Adrenal gland (tissue), 5 donors: ENCODE results near the gene HOMEZ.

Experiments
- CTCF ChIP-seq, 6 experiments: fragments of 450-650 bp in 4 of 6; fragments of 200-600 bp in 2 of 6; sonication (generic) in 1 of 6; IDR thresholded peaks; 1 replicate in 5 of 6; 2 replicates in 1 of 6; pipeline versions ENCODE4 v1.5.1 to v1.8.0; 2016 to 2021; ENCODE audit warnings: antibody characterized with exemption in 6 of 6, mild to moderate bottlenecking in 2 of 6, moderate library complexity in 1 of 6
- POLR2A ChIP-seq, 2 donors: fragments of 450-650 bp; IDR thresholded peaks; one replicate each; pipeline ENCODE4 v1.6.1; 2017; ENCODE audit warnings: antibody characterized with exemption in 2 of 2, mild to moderate bottlenecking in 2 of 2, moderate library complexity in 1 of 2
- donor health status: DM: no; HTN: no; CAD: no.

- TF ChIP-seq CTCF (IDR thresholded peaks at IDR 0.05) (no peak), POLR2A (IDR thresholded peaks at IDR 0.05) (no peak)
Observed at GRCh38 chr14:23259426-23259825, 26.5 kb downstream of the HOMEZ start.
